IMR-90 (cell line): ENCODE data around the gene UNC13C. TPM values are rescaled to one million over a fixed set of nuclear protein-coding genes. Genes with fewer than 3 reads are reported as not detected.

Experiments
- ATAC-seq: fragments of 200-7000 bp; cut with Tn5 transposase; 2 replicates; pipeline ENCODE4 v1.9.1; 2020; ENCODE audit warnings: low read depth, mild to moderate bottlenecking, moderate library complexity
- BruUV-seq: library from RNA; stranded (reverse); fragments of 400-500 nt; replicated peaks from 2 replicates; lab custom pipeline; 2021; lab: Mats Ljungman, UMichigan
- CTCF ChIA-PET: fragments of 300-600 bp; formaldehyde crosslinking; extraction: SDS; loops from one replicate; lab custom pipeline; 2021; ENCODE audit warnings: antibody characterized with exemption; lab: Yijun Ruan, JAX
- POLR2A ChIA-PET: fragments of 300-600 bp; sonication (Branson Sonifier 250); formaldehyde crosslinking; loops from one replicate; lab custom pipeline; 2022; ENCODE audit warnings: antibody characterized with exemption; ENCODE audit not compliant: unreplicated experiment; lab: Charles Lee
- DNase-seq: peaks from one replicate; pipeline ENCODE4 v3.0.0; 2013
- H2AFZ ChIP-seq: replicated peaks from 2 replicates; pipeline ENCODE3; 2013; ENCODE audit warnings: low read length, mild to moderate bottlenecking; ENCODE audit not compliant: poor library complexity
- H2AK5ac ChIP-seq: 2 replicates; pipeline ENCODE4 v1.6.1; 2013; ENCODE audit warnings: low read depth, low read length, inconsistent platforms
- H2AK9ac ChIP-seq: replicated peaks from 2 replicates; pipeline ENCODE3; 2013; ENCODE audit warnings: mild to moderate bottlenecking, low read depth, low read length, moderate library complexity; ENCODE audit not compliant: poor library complexity
- H2BK120ac ChIP-seq: 2 replicates; pipeline ENCODE4 v1.6.1; 2013; ENCODE audit warnings: low read depth, low read length, inconsistent platforms
- H2BK15ac ChIP-seq: 3 replicates; pipeline ENCODE4 v1.6.1; 2013; ENCODE audit warnings: low read depth, low read length, inconsistent platforms
- H2BK20ac ChIP-seq: 2 replicates; pipeline ENCODE4 v1.6.1; 2013; ENCODE audit warnings: low read depth, mild to moderate bottlenecking, inconsistent platforms, low read length, moderate library complexity
- H2BK5ac ChIP-seq: 2 replicates; pipeline ENCODE4 v1.6.1; 2013; ENCODE audit warnings: mild to moderate bottlenecking, low read depth, low read length, inconsistent platforms; ENCODE audit not compliant: poor library complexity, severe bottlenecking
- H3K14ac ChIP-seq: replicated peaks from 2 replicates; pipeline ENCODE4 v1.6.1; 2013; ENCODE audit warnings: low read depth, low read length, inconsistent platforms
- H3K18ac ChIP-seq: 2 replicates; pipeline ENCODE4 v1.6.1; 2013; ENCODE audit warnings: low read depth, low read length, control low read depth
- H3K23ac ChIP-seq: 2 replicates; pipeline ENCODE4 v1.6.1; 2013; ENCODE audit warnings: low read depth, low read length, inconsistent platforms
- H3K27ac ChIP-seq: 2 replicates; pipeline ENCODE4 v1.5.1; 2013; ENCODE audit warnings: mild to moderate bottlenecking, control low read depth, low read length; ENCODE audit not compliant: insufficient read depth
- H3K27me3 ChIP-seq: 2 replicates; pipeline ENCODE4 v1.6.1; 2013; ENCODE audit warnings: low read length; ENCODE audit not compliant: control insufficient read depth, insufficient read depth
- H3K36me3 ChIP-seq: 2 replicates; pipeline ENCODE4 v1.6.1; 2013; ENCODE audit warnings: low read length, mixed read lengths; ENCODE audit not compliant: control insufficient read depth, insufficient read depth
- H3K4ac ChIP-seq: 2 replicates; pipeline ENCODE4 v1.6.1; 2013; ENCODE audit warnings: low read depth, low read length, inconsistent platforms
- H3K4me1 ChIP-seq: 2 replicates; pipeline ENCODE4 v1.6.1; 2013; ENCODE audit warnings: low read length, mixed read lengths; ENCODE audit not compliant: control insufficient read depth, insufficient read depth
- H3K4me2 ChIP-seq: 2 replicates; pipeline ENCODE4 v1.6.1; 2013; ENCODE audit warnings: low read depth, mild to moderate bottlenecking, control low read depth, low read length, moderate library complexity
- H3K4me3 ChIP-seq: 2 replicates; pipeline ENCODE4 v1.5.1; 2013; ENCODE audit warnings: low read depth, mild to moderate bottlenecking, control low read depth, low read length, moderate library complexity; ENCODE audit not compliant: insufficient read depth
- H3K56ac ChIP-seq: 2 replicates; pipeline ENCODE4 v1.6.1; 2013; ENCODE audit warnings: low read length, inconsistent platforms; ENCODE audit not compliant: insufficient read depth; ENCODE audit errors: extremely low read depth
- H3K79me1 ChIP-seq, 2 experiments: 2 replicates each; pipeline ENCODE4 v1.6.1; 2013; ENCODE audit warnings: low read length in 2 of 2, inconsistent platforms in 1 of 2, low read depth in 1 of 2
- H3K9ac ChIP-seq: 2 replicates; pipeline ENCODE4 v1.6.1; 2013; ENCODE audit warnings: low read depth, low read length, control low read depth
- H3K9me1 ChIP-seq: 2 replicates; pipeline ENCODE4 v1.6.1; 2013; ENCODE audit warnings: low read length, inconsistent platforms; ENCODE audit not compliant: insufficient read depth
- H3K9me3 ChIP-seq: 2 replicates; pipeline ENCODE4 v1.6.1; 2013; ENCODE audit warnings: low read length; ENCODE audit not compliant: control insufficient read depth, insufficient read depth
- H4K20me1 ChIP-seq: 2 replicates; pipeline ENCODE4 v1.6.1; 2013; ENCODE audit warnings: low read length, inconsistent platforms; ENCODE audit not compliant: insufficient read depth
- H4K5ac ChIP-seq: 2 replicates; pipeline ENCODE4 v1.6.1; 2013; ENCODE audit warnings: mild to moderate bottlenecking, low read depth, low read length, control low read depth
- H4K8ac ChIP-seq, 2 experiments: 2 replicates each; pipeline ENCODE4 v1.6.1; 2013; ENCODE audit warnings: low read depth in 2 of 2, low read length in 2 of 2, control low read depth in 1 of 2, inconsistent platforms in 1 of 2
- H4K91ac ChIP-seq: 2 replicates; pipeline ENCODE4 v1.6.1; 2013; ENCODE audit warnings: low read depth, low read length, inconsistent platforms; ENCODE audit not compliant: insufficient read depth
- BHLHE40 ChIP-seq: fragments of 150-350 bp; IDR thresholded peaks from 2 replicates; pipeline ENCODE4 v1.6.1; 2016; ENCODE audit warnings: mild to moderate bottlenecking, low read depth, low read length
- CHD1 ChIP-seq: IDR thresholded peaks from 2 replicates; pipeline ENCODE4 v1.6.1; 2012; ENCODE audit warnings: low read depth, low read length, improper control_type of control experiment
- MAFK ChIP-seq: IDR thresholded peaks from 2 replicates; pipeline ENCODE4 v1.6.1; 2012; ENCODE audit warnings: low read depth, low read length, improper control_type of control experiment
- MAZ ChIP-seq: IDR thresholded peaks from 2 replicates; pipeline ENCODE4 v1.6.1; 2012; ENCODE audit warnings: low read depth, mild to moderate bottlenecking, low read length, improper control_type of control experiment, moderate library complexity, borderline replicate concordance
- MXI1 ChIP-seq: IDR thresholded peaks from 2 replicates; pipeline ENCODE4 v1.6.1; 2012; ENCODE audit warnings: low read depth, mild to moderate bottlenecking, low read length, moderate library complexity, borderline replicate concordance
- NFE2L2 ChIP-seq: fragments of 150-350 bp; IDR thresholded peaks from 2 replicates; pipeline ENCODE4 v1.6.1; 2016; ENCODE audit warnings: low read depth, mild to moderate bottlenecking, low read length
- RAD21 ChIP-seq: IDR thresholded peaks from 2 replicates; pipeline ENCODE4 v1.6.1; 2012; ENCODE audit warnings: low read length, improper control_type of control experiment
- WGBS, 2 experiments: methylation state at CpG; one replicate each; pipeline versions ENCODE4 v1.1.5 to v1.1.7; 2013; ENCODE audit warnings: missing lambda C conversion rate in 2 of 2; ENCODE audit not compliant: insufficient read length in 1 of 2; ENCODE audit errors: extremely low coverage in 2 of 2; 5-methylcytosine and 5-hydroxymethylcytosine counted together
- dilution Hi-C: fragments of 300-500 bp; cut with HindIII; formaldehyde crosslinking; loops from one replicate; pipeline ENCODE4 v1.14.3; 2018; ENCODE audit warnings: low sequenced_read_pairs; ENCODE audit not compliant: unreplicated experiment
- in situ Hi-C: fragments of 300-500 bp; cut with MboI; formaldehyde crosslinking; loops from 3 replicates; pipeline ENCODE4 v1.14.3; 2019; ENCODE audit warnings: low sequenced_read_pairs, inconsistent platforms, mixed read lengths
- intact Hi-C: fragments of 100-400 bp; cut with micrococcal nuclease; formaldehyde crosslinking; loops from 2 replicates; pipeline ENCODE4 v1.10.0; 2022
- polyA plus RNA-seq, 3 experiments: library from polyadenylated mRNA; depleted of rRNA; stranded (reverse); fragments of >200 nt; gene quantifications; 2 replicates each; pipeline ENCODE4 v1.2.3, GENCODE V29; 2012; ENCODE audit warnings: low replicate concordance in 1 of 3
- total RNA-seq: library from RNA; depleted of rRNA; stranded (reverse); fragments of >200 nt; gene quantifications from 2 replicates; pipeline ENCODE4 v1.2.3, GENCODE V29; 2012
- TF ChIP-seq, protein P1 (sequence below): fragments of 150-350 bp; IDR thresholded peaks from 2 replicates; pipeline ENCODE4 v1.6.1; 2017; ENCODE audit warnings: mild to moderate bottlenecking, antibody characterized with exemption, low read length, low read depth

The UNC13C gene
- total and polyA plus RNA-seq, 2 of the 4 experiments (the other 2 are of a cell fraction): not detected

GRCh38 chr15:54636147-54636546, 657.9 kb downstream of the UNC13C start:
- no peaks in the 10 kb centered on the region for H3K79me1 ChIP-seq
- POLR2A ChIA-PET: no interaction called here

More at GRCh38 chr15:54636147-54636546, 657.9 kb downstream of the UNC13C start:
- no peaks in the 10 kb centered on the region for H3K4me1 ChIP-seq
- no peak for DNase-seq
- no peak overlapping the region for H3K27ac ChIP-seq
- in situ Hi-C loops: no loop called here
- 33% methylated on average over 1 of the region's 4 CpGs; no CpG with 5 or more reads in 1 of the 2 experiments for WGBS, 2 experiments
- no peak overlapping the region for H2BK15ac ChIP-seq
- intact Hi-C loops: no loop called here
- no peak for ATAC-seq
- no peak overlapping the region for H2AK9ac ChIP-seq
- no peak overlapping the region for H2AFZ ChIP-seq
- H3K23ac ChIP-seq: no peak overlapping the region
- H4K91ac ChIP-seq: no peak overlapping the region
- no peaks in the 10 kb centered on the region for H3K27me3 ChIP-seq
- H4K8ac ChIP-seq: no peak overlapping the region
- no peaks in the 10 kb centered on the region for H3K9me1 ChIP-seq
- no peak overlapping the region for H3K4me2 ChIP-seq
- peaks cover 11% of the 10 kb centered on the region for H3K9me3 ChIP-seq
- BruUV-seq: no TSS peak
- no peak overlapping the region for H3K4ac ChIP-seq
- dilution Hi-C loops: no loop called here
- H4K5ac ChIP-seq: no peak overlapping the region
- TF ChIP-seq MAFK (no peak), RAD21 (no peak), CHD1 (no peak), MAZ (no peak), MXI1 (no peak), BHLHE40 (no peak), NFE2L2 (no peak)
- TF ChIP-seq, protein P1, sequence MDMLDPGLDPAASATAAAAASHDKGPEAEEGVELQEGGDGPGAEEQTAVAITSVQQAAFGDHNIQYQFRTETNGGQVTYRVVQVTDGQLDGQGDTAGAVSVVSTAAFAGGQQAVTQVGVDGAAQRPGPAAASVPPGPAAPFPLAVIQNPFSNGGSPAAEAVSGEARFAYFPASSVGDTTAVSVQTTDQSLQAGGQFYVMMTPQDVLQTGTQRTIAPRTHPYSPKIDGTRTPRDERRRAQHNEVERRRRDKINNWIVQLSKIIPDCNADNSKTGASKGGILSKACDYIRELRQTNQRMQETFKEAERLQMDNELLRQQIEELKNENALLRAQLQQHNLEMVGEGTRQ: no peak
- no peak overlapping the region for H3K9ac ChIP-seq
- no peaks in the 10 kb centered on the region for H4K20me1 ChIP-seq
- H3K14ac ChIP-seq: no peak overlapping the region
- no peak overlapping the region for H2BK120ac ChIP-seq
- H2AK5ac ChIP-seq: no peak overlapping the region
- no peak overlapping the region for H3K18ac ChIP-seq
- no peak overlapping the region for H3K4me3 ChIP-seq
- H2BK20ac ChIP-seq: no peak overlapping the region
- CTCF ChIA-PET: no interaction called here
- H3K36me3 ChIP-seq: no peaks in the 10 kb centered on the region
- no peak overlapping the region for H3K56ac ChIP-seq
- H2BK5ac ChIP-seq: no peak overlapping the region
